Measurements from ENCODE around the gene SLC16A9.

DNA sequence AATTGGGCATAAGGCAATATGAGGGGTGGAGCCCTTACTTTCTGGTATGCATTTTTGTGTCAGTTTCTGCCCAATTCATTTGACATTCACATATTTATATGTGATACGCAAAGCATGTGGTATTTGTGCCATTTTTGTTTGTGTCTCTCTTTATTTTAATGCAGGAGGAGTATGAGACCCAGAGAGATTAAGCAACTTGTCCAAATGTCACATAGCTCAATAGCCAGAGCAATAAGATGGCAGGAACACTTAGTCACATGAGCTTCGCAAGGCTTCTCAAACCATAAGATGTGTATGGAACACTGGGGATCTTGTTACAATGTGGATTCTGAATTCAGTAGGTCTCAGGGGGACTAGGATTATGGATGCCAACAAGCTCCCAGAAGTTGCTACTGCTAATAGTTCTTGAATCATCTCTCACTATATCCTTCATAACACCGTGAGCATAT lies 24.4 kb upstream of the SLC16A9 start:
- TF ChIP-seq ZNF274 (IDR thresholded peaks at IDR 0.05; ENCODE audit: low read depth, low read length): no peak
- no peak for TF ChIP-seq YY1 (IDR thresholded peaks at IDR 0.05; ENCODE audit: insufficient read depth, insufficient read length)

Data from NT2/D1 (cell line).